ENCODE results near the gene SLC2A8.

The SLC2A8 gene

DNA sequence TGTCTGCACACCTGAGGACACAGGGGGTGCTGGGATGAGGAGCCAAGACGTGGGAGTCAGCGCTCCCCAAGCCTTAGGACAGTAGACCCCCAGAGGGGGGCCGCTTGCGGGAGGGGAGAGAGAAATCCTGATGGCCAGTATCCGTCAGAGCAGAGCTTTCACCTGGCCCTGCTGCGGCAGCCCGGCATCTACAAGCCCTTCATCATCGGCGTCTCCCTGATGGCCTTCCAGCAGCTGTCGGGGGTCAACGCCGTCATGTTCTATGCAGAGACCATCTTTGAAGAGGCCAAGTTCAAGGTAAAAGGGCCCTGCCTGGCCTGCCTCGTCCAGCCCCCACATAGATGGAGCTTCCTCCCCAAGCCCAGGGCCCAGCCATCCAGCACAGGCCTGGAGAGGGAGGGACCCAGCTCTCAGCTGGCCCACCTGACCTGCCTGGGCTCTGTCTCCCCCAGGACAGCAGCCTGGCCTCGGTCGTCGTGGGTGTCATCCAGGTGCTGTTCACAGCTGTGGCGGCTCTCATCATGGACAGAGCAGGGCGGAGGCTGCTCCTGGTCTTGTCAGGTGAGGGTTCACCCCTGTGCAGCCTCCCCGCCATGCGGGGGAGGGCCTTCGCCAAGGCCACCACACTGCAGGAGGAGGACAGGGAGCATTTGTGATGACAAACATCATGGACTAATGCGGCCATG, 6.7 kb downstream of the SLC2A8 start:
- DNase-seq: no peak

DNA sequence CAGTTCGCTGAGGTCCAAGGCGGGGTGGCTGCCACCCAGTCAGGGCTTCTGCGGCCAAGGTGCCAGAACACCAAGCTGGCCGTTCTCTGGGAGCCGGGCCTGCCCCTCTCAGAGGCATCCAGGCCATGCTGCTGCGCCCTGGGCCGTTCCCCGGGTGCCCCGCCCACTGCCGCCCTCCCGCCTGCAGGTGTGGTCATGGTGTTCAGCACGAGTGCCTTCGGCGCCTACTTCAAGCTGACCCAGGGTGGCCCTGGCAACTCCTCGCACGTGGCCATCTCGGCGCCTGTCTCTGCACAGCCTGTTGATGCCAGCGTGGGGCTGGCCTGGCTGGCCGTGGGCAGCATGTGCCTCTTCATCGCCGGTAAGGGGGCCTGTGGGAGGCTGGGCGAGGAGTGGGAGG, 7.7 kb downstream of the SLC2A8 start:
- DNase-seq: no peak

DNA sequence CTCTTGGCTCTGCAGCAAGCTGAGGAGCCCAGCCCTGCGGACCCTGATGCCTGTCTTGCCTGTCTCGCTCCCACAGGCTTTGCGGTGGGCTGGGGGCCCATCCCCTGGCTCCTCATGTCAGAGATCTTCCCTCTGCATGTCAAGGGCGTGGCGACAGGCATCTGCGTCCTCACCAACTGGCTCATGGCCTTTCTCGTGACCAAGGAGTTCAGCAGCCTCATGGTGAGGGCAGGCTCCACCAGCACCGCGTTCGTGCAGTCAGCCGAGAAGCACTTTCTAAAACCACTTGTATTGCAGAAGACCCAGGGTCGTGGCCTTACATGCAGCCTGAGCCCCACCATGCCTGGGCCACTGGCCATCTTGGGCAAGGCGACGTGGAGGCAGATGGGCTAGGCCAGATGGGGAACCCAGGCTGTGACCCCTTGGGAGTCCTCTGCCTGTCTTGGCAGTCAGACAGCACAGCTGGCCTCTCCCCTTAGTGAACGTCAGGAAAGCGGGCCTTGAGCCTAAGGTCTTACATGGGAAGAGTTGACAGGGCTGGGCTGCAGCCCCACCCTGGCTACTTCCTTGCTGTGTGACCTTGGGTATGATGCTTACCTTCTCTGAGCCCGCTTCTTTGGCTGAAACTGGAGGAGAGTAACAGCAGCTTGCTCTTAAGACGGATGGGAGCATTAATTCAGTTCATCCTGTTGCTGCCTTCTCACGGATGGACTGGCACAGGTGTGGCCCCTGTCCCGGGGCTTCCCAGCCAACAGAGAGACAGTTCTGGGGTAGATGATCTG, 8.6 kb downstream of the SLC2A8 start:
- no peak for DNase-seq

DNA sequence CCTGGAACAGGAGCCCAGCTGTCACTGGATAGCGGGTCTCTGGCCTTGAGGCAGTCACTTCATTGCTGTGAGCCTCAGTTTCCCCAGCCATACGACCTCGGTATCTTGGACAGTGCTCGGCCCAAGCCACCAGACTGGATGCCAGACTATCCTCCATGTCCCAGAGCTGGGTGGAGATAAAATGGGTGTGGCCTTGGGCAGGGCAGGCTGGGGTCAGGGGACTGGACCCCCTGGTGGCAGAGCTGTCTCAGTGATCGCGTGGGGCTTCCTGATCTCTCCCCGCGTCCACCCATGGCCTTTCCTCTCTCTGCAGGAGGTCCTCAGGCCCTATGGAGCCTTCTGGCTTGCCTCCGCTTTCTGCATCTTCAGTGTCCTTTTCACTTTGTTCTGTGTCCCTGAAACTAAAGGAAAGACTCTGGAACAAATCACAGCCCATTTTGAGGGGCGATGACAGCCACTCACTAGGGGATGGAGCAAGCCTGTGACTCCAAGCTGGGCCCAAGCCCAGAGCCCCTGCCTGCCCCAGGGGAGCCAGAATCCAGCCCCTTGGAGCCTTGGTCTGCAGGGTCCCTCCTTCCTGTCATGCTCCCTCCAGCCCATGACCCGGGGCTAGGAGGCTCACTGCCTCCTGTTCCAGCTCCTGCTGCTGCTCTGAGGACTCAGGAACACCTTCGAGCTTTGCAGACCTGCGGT, 10.0 kb downstream of the SLC2A8 start:
- DNase-seq: no peak

DNA sequence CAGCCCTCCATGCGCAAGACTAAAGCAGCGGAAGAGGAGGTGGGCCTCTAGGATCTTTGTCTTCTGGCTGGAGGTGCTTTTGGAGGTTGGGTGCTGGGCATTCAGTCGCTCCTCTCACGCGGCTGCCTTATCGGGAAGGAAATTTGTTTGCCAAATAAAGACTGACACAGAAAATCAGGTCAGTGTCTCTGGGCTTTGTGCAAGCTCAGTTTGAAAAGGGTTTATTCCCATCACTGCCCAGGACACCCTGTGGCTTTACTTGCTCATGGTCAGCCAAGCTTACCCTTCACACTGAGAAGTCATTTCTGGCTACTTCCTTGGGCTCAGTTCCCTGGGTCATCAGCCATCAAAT, 10.5 kb downstream of the SLC2A8 start:
- DNase-seq: no peak

DNA sequence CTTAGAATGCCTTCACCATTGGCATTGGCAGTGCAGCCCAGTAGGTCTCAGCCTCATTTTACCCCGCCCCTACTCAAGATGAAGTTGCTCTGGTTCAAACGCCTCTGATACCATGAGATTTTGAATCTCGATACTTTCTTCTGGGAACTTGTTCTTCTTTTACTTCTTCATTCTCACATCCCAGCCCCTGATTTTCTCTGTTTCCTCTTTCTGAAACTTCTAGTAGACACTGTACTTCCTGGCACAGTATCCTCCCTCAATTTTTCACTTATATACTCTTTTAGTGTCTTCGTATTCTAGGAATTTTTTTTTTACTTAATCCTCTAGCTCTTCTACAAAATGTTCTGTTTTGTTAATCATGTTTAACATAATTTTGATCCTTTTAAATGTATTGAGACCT, 14.2 kb downstream of the SLC2A8 start:
- peak; percentile 42 to 85 (median 68) for DNase-seq

DNA sequence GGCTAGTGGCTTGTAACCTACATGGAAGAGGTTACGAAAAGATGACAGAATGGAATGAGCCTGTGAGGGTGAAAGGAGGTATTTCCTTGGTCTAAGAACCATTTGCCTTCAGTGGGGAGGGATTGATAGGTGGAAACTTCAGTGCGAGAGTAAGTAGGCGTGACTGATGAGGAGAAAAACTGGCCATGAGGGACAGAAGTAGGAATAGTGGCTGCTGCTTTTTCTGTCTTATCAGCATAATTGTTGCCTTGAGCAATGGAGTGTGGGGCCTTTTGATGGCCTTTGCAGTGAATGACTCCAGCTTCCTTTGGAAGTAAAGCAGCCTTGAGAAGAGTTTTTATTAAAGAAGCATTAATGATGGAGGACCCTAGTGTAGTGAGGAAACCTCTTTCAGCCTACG, 18.2 kb downstream of the SLC2A8 start:
- no peak for DNase-seq

DNA sequence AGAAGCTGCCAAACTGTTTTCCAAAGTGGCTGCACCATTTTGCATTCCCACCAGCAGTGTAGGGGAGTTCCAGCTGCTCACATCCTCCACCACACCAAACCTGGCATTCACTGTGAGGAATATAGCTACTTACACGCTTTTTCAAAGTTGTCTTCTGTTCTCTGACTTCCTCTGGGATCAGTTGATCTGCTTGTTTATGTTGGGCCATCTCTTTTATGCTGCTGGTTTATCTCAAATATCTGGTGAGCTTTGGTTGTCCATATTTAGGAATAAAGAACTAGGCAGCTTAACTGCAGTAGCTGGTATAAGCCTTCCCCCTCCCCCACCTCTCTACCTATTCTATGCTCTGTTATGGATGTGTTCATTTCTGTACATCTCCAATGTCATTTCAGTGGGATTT, 18.7 kb downstream of the SLC2A8 start:
- DNase-seq: no peak

DNA sequence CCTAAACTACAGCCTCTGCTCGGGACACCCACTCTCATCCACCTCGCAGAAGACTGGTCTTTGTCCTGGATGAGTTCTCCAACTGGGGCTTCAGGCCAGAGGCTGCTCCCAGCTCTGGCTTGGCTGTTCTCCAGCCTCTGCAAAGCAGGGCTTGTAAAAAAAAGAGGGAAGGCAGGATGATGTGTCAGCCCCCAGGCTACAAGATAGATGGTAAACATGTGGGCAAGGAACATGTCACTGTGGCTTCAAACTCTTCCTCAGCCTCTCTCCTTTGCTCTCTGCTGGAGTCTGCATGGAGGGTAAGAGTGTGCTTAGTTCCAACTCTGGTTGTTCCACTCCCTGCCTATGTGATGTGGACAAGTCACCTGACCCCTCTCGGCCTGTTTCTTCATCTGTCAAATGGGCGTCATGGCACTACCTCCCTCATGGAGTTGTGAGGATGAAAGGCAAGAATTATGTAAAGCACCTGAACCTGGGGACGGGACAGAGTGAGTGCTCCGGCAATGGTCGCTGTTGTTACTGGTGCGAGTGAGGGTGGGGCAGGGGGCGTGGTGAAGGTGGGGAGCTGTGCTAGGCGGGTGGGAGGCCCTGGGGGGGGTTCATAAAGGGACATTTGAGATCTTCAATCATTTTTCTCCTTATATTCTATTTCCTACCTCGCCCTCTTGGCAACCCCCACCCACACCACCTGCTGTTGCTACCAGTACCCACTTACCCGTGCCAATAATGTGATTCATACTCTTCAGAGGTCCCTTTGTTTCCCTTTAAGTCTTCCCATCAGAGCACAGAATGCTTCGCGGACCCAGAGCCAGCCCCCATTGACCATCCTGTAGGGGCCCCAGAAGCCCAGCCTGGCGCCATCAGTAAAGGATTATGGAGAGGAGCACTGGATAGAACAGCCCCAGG, 20.4 kb downstream of the SLC2A8 start:
- DNase-seq: peak in 2 of 4 experiments; percentile 32

DNA sequence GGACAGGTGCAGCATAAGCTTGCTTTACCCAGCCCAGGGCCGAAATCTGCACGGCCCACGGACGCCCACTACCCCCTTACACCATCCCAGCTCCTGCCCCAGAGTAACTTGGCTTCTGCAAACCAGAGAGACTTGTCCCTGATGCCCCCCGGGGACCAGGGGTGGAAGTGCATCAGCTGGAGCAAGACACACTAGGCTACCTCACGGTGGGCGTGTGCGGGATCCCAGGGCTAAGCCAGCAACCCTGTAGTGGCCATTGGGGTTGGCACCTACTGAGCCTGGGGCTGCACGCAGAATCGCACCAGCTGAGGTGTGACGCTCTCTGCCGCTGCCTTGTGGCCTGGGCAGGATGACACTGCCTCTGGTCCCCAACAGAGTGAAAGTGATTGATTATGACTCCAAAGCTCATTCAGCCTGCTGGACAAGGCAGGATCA, 21.1 kb downstream of the SLC2A8 start:
- DNase-seq: peak; percentile 39 to 74 (median 55)

DNA sequence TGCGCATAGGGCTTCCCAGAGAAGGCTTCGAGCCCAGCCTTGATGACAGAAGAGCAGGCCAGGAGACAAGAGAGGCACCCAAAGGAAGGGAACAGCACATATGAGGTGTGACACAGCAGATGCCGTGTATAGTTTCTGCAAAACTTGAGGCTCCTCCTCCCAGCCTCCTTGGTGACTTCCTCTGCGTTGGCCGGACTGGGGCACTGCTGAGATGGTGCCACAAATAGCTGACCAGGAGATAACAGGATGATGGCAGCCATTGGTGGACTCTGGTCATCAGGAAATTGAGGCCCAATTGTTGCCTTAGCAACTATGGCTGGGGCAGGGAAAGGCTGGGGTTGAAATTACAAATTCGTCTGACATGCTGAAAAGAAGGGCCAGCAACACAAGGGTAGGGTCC, 22.4 kb downstream of the SLC2A8 start:
- DNase-seq: peak; percentile 41 to 72 (median 66)

DNA sequence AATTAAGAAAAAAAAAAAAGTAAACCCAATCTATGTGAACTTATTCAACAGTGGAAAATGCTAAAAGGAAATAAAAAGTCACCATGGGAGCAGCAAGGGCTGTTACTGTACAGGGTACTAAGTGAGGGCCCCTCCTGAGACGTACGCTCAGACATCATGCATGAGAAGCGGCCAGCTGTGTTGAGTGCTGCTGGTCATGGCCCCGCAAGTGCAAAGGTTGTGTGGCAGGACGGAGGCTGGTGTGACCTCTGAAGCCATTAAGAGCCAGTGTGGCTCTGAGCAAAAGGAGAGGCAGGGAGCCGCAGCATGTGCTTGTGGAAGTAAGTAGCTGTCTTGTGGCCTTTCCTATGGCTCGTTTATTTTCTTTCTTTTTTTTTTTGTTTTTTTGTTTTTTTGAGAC, 24.1 kb downstream of the SLC2A8 start:
- no peak for DNase-seq

DNA sequence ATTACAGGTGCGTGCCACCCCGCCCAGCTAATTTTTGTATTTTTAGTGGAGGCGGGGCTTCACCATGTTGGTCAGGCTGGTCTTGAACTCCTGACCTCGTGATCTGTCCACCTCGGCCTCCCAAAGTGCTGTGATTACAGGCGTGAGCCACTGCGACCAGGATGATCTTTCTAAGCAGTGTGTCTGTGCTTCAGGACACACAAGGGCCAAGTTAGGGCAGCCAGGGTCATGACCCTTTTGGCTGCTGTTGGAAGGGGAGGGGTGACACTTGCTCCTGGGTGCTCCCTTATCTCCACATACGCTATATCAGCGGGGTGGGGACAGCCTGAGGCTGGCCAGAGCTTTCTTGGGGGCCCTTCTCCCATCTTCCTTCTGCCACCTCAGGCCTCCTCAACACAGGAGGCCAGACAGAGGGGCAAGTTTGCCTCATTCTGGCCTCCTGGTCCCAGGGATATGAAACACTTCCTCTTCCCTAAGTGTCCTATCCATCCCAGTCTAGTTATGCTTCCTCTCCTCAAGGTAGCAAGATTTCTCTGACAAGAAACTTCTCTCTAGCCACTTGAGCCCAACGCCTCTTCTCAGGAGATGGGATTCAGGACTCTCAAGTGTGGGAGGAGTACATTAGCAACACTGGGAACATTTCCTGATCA, 25.3 kb downstream of the SLC2A8 start:
- peak in 3 of 4 experiments; percentile 22 to 41 (median 24) for DNase-seq

DNA sequence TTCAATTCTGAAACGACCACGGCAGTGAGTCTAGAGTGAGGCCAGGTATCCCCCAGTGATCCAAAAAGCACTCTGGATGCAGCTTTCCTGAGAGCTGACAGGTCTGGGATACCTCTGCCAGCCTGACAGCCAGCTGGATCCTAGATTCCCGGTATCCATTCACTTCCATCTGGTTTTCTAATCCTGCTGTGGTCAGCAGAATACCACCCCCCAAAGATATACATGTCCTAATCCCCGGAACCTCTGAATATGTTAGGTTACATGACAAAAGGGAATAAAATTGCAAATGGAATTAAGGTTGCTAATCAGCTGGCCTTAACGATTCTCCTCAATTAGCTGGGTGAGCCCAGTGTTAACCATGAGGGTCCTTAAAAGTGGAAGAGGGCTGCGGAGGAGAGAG, 25.8 kb downstream of the SLC2A8 start:
- no peak for DNase-seq

DNA sequence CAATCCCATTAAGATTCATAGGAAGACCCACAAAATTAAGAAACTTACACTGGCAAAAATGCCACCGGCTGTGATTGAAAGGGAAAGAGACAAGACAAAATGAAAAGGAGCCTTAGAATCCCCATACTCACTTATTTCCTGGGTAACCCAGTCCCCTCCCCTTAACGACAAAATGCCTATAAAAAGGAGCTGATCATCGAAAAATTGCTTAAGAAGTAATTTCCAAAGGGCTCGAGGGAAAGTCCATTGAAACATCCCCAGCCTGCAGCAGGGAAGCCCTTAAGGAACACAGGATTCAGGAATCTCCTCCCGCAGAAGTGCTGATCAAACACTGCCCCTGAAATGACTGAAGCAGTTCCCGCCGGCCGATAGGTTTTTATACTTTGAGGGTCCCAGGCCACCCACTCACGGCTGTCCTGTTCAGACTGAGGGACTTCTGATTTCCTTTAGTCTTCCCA, 26.5 kb downstream of the SLC2A8 start:
- peak in 2 of 4 experiments; percentile 32 to 40 for DNase-seq

DNA sequence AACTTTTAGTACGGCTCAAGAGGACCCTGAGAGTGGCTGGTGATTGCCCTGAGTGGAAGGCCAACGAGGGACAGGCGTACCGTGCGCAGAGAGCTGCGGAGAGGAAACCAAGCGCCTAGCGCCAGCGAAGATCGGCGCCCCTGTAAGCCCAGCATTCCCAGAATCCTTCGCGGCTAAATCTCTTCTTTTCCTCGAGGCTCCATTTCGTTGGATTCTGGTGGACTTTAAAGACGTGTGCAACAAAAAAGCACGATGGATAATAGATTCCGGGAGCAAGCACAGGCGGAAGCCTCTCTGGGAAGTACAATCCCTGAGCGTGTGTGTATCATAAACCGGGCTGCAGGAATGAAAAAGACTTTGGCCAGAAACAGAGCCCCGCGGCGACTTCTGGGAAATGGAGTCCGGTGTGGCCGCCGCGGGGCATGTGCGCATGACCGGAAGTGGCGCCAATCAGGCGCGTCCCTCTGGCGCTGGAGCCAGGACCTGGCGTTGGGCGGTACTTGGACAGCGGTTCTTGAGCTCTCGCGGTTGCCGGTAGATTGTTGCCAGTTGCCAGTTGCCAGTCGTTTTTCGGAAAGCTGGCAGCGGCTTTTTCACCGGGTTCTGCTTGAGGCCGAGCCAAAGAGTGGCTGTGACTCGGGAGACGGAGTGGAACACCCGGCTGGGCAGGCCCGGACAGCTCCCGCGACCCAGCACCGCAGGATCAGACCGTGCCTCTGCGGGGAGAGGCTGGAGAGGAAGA, 27.1 kb downstream of the SLC2A8 start, which contains the start of gene ZNF79:
TSS of gene ZNF79 (plus strand) at position 449 of the 742 bp plus-strand sequence. CDS start 406 bp downstream, outside the sequence.
- peak; percentile 92 to 96 (median 96) for DNase-seq

DNA sequence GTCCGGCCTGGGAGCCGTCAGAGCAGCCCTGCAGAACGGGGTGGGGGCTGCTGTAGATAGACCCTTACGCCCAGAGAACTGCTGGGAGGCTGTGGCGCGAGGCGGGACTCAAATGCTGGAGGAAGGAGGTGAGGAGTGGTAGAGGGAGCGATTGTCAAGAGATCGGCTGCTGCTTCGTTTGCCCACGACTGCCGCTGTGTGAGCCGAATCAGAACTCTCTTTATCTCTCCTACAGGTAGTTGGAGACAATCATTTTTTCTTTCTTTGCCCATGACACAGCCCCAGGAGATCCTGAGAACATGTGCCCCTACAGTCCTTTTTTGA, 27.7 kb downstream of the SLC2A8 start:
- DNase-seq: no peak

DNA sequence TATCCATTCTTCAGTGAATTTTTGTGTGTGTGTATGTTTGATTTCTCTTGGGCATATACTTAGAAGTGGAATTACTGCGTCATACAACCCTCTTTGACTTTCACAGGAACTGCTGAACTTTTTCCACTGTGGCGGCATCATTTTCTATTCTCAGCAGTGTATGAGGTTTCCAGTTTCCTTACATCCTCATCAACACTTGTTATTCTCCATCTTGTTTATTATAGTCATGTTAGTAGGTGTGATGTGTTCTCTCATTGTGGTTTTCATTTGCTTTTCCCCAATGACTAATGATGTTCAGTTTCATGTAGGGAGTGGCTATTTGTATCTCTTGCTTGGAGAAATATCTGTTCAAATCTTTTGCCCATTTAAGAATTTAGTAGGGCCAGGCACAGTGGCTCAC, 29.8 kb downstream of the SLC2A8 start:
- no peak for DNase-seq

DNA sequence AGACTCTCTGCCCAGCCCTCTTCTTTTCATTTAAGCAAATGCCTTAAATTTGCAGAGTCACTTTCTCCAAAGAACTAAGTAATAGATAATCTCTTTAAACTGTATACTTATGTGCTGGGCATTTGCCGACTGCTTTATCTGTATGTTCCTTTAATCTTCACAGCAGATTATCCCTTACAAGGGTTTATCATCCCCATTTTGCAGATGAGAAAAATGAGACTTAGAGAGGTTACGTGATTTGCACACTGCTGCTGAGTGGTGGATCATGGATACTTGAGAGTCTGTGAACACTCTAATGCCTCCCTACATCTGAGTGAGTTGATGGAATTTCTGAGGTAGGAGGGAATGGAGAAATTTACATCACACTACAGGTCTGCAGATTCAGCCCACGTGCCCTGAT, 31.4 kb downstream of the SLC2A8 start:
- no peak for DNase-seq

DNA sequence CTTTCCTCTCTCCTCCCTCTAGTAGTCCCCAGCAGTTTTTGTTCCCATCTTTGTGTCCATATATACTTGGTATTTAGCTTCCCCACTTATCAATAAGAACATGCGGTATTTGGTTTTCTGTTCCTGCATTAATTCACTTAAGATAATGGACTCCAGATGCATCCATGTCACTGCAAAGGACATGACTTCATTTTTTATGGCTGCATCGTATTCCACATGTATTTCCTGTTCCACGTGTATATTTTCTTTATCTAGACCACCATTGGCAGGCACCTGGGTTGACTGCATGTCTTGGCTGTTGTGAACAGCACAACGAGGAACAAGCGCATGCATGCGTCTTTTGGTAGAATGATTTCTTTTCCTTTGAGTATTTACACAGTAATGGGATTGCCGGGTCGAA, 33.4 kb downstream of the SLC2A8 start:
- DNase-seq: no peak

All from suppressor macrophage (primary cell).